ENCODE data around the gene MIOX.

The MIOX gene

GRCh38 chr22:50459496-50460140 is 27.0 kb upstream of the MIOX start:
- Mint-ChIP-seq H3K27me3 (ENCODE audit: low read depth, poor library complexity) (no peaks in the 10 kb centered on the region), H3K27ac (no peak overlapping the region), H3K9me3 (no peaks in the 10 kb centered on the region), H3K36me3 (ENCODE audit: low read depth) (peaks cover 13% of the 10 kb centered on the region), H3K4me1 (no peaks in the 10 kb centered on the region), H3K4me3 (no peak overlapping the region)
- TF ChIP-seq CTCF (IDR thresholded peaks at IDR 0.05): no peak
- DNase-seq: no peak

GRCh38 chr22:50460938-50461337 is 25.7 kb upstream of the MIOX start:
- H3K4me3 Mint-ChIP-seq: no peak overlapping the region
- H3K27me3 Mint-ChIP-seq (ENCODE audit: low read depth, poor library complexity): no peaks in the 10 kb centered on the region
- no peaks in the 10 kb centered on the region for H3K9me3 Mint-ChIP-seq
- no peak for TF ChIP-seq CTCF (IDR thresholded peaks at IDR 0.05)
- H3K36me3 Mint-ChIP-seq (ENCODE audit: low read depth): peaks cover 9% of the 10 kb centered on the region
- no peaks in the 10 kb centered on the region for H3K4me1 Mint-ChIP-seq
- DNase-seq: no peak
- no peak overlapping the region for H3K27ac Mint-ChIP-seq

- DNase-seq: no peak
- TF ChIP-seq CTCF (IDR thresholded peaks at IDR 0.05): no peak
- no peak overlapping the region for H3K27ac Mint-ChIP-seq
- no peaks in the 10 kb centered on the region for H3K4me1 Mint-ChIP-seq
- no peak overlapping the region for H3K4me3 Mint-ChIP-seq
- H3K27me3 Mint-ChIP-seq (ENCODE audit: low read depth, poor library complexity): no peaks in the 10 kb centered on the region
- H3K9me3 Mint-ChIP-seq: no peaks in the 10 kb centered on the region
- peaks cover 12% of the 10 kb centered on the region for H3K36me3 Mint-ChIP-seq (ENCODE audit: low read depth)
Measured at GRCh38 chr22:50461536-50461935, 25.1 kb upstream of the MIOX start.

GRCh38 chr22:50461979-50462540 is 24.6 kb upstream of the MIOX start:
- DNase-seq: no peak
- no peaks in the 10 kb centered on the region for H3K27me3 Mint-ChIP-seq (ENCODE audit: low read depth, poor library complexity)
- H3K27ac Mint-ChIP-seq: no peak overlapping the region
- no peaks in the 10 kb centered on the region for H3K4me1 Mint-ChIP-seq
- no peaks in the 10 kb centered on the region for H3K9me3 Mint-ChIP-seq
- H3K36me3 Mint-ChIP-seq (ENCODE audit: low read depth): peaks cover 18% of the 10 kb centered on the region
- no peak overlapping the region for H3K4me3 Mint-ChIP-seq
- TF ChIP-seq CTCF (IDR thresholded peaks at IDR 0.05): no peak

GRCh38 chr22:50463188-50463900 is 23.3 kb upstream of the MIOX start:
- Mint-ChIP-seq H3K4me3 (no peak overlapping the region), H3K36me3 (ENCODE audit: low read depth) (peaks cover 18% of the 10 kb centered on the region)

More at GRCh38 chr22:50463188-50463900, 23.3 kb upstream of the MIOX start:
- H3K9me3 Mint-ChIP-seq: no peaks in the 10 kb centered on the region
- H3K27ac Mint-ChIP-seq: peak overlapping the region; percentile 59
- H3K27me3 Mint-ChIP-seq (ENCODE audit: low read depth, poor library complexity): no peaks in the 10 kb centered on the region
- no peak for DNase-seq
- no peak for TF ChIP-seq CTCF (IDR thresholded peaks at IDR 0.05)
- H3K4me1 Mint-ChIP-seq: no peaks in the 10 kb centered on the region
